GM12864 (cell line): ENCODE data around the gene TNS2.
A peak's percentile ranks its signal among the peaks of the same experiment; 100 is the strongest.

Experiments used
- DNase-seq: peaks from one replicate; pipeline ENCODE4 v3.0.0-alpha.2; 2011; ENCODE audit warnings: low read depth
- H3K4me3 ChIP-seq: 2 replicates; pipeline ENCODE4 v1.5.1; 2011; ENCODE audit warnings: mild to moderate bottlenecking, low read depth, low read length, control low read depth
- TF ChIP-seq, protein P1 (sequence below): IDR thresholded peaks from 2 replicates; pipeline ENCODE4 v1.5.1; 2011; ENCODE audit warnings: low read depth, mild to moderate bottlenecking, moderate library complexity, low read length, control low read depth, inconsistent platforms; ENCODE audit errors: missing control alignments

The TNS2 gene

DNA sequence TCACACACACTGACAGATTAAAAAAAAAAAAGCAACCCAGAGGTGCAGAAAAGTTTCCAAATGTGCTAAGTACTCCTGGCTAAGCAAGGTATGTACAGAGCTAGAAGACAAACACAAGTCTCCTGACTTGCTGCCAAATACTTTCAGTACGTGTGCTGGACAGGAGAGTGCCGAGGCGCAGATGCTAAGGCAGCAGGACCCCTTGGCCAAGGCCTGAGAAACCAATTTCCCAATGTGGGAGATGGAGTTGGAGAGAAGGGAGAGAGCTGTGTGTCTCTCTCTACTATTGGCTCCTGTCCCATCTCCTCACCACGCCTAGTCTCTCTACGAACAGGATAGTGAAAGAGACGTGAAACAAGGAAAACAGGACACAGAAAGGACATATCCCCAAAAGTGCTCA, 24.0 kb downstream of the TNS2 start:
- H3K4me3 ChIP-seq = no peak overlapping the region
- DNase-seq = no peak
- TF ChIP-seq, protein P1, sequence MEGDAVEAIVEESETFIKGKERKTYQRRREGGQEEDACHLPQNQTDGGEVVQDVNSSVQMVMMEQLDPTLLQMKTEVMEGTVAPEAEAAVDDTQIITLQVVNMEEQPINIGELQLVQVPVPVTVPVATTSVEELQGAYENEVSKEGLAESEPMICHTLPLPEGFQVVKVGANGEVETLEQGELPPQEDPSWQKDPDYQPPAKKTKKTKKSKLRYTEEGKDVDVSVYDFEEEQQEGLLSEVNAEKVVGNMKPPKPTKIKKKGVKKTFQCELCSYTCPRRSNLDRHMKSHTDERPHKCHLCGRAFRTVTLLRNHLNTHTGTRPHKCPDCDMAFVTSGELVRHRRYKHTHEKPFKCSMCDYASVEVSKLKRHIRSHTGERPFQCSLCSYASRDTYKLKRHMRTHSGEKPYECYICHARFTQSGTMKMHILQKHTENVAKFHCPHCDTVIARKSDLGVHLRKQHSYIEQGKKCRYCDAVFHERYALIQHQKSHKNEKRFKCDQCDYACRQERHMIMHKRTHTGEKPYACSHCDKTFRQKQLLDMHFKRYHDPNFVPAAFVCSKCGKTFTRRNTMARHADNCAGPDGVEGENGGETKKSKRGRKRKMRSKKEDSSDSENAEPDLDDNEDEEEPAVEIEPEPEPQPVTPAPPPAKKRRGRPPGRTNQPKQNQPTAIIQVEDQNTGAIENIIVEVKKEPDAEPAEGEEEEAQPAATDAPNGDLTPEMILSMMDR = no peak

DNA sequence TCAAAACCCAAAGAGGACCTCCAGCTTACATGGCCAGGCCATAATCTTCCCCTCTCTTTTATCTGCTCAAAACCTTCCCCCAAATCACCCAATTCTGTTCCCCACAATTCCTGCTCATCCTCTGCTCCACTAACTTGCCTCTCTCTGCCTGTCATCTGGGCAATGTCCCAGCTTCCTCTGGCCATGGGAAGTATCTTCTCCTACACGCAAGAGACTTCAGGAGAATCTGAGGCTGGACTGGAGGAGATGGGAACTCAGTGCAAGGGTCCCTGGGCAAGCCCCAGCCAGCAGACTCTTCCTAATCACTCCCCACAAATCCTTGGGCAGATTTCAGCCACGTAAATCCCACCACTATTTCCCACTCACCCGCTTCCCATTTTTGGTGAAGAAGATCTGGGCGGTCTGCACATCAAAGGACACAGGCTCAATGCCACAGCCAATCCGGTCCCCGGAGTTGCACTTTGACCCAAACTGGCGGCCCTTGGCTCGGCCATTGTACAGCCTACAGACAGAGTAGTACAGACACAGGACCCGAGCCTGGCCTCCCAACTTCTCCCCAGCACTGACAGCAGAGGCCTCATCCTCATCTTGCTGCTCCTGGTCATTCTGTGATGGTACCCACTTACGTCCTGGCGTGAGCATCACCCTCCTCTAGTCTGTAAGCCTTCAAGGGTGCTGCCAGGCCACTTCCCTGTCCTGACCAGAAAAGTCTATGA, 24.6 kb downstream of the TNS2 start:
- TF ChIP-seq, protein P1 = no peak
- no peak overlapping the region for H3K4me3 ChIP-seq
- DNase-seq = no peak

DNA sequence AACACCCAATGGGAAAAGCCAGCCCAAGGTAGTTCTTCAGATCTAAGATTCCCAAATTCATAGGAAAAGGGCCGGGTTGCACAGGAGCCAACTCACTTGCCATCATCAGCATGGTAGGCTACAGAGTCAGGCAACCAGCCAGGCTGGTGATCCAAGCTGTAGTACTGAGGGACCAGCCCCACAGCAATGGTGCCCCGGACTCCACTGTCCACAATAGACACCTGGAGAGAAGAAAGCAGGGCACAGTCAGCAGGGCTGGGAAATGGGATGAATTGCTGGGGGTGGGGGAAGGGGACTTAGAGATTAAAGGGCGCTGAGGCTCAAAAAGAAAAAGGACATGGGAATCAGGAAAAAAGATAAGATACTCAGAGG, 25.1 kb downstream of the TNS2 start:
- DNase-seq = no peak
- TF ChIP-seq, protein P1 = no peak
- H3K4me3 ChIP-seq = no peak overlapping the region

DNA sequence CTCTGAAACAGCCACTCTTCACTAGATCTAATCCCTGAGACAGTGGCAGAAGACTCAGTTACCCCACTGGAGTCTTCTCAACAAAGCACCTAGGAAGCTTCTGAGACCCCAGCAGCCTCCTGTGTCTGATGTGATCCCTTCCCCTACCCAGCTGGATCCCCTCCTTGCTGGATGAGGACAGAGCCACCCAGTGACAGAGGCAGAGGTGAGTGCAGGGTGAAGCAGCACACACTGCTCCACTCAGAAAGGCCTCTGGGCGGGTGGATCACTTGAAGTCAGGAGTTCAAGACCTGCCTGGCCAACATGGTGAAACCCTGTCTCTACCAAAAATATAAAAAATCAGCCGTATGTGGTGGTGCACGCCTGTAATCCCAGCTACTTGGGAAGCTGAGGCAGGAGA, 26.6 kb downstream of the TNS2 start:
- TF ChIP-seq, protein P1 = no peak
- no peak for DNase-seq

DNA sequence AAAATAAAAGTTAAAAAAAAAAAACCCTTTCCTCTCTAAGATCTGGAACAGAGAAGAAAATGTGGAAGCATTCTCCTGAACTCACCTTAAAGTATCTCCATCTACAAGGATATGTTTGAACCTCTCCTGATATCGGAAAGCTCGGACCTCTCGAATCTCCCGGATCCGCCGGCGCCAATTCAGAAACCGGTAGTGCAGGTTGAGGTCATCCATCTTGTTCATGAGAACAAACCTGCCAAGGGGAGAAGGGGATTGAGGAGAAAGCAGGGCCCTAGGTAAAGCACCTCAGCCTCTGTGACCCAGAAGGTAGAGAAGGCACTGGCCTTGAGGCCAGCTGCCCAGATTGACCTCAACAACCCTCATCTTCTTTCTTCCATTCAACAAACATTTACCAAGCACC, 27.2 kb downstream of the TNS2 start:
- no peak for DNase-seq
- no peak overlapping the region for H3K4me3 ChIP-seq
- TF ChIP-seq, protein P1 = no peak

More for the DNA sequence above, 26.6 kb downstream of the TNS2 start:
- no peak overlapping the region for H3K4me3 ChIP-seq

DNA sequence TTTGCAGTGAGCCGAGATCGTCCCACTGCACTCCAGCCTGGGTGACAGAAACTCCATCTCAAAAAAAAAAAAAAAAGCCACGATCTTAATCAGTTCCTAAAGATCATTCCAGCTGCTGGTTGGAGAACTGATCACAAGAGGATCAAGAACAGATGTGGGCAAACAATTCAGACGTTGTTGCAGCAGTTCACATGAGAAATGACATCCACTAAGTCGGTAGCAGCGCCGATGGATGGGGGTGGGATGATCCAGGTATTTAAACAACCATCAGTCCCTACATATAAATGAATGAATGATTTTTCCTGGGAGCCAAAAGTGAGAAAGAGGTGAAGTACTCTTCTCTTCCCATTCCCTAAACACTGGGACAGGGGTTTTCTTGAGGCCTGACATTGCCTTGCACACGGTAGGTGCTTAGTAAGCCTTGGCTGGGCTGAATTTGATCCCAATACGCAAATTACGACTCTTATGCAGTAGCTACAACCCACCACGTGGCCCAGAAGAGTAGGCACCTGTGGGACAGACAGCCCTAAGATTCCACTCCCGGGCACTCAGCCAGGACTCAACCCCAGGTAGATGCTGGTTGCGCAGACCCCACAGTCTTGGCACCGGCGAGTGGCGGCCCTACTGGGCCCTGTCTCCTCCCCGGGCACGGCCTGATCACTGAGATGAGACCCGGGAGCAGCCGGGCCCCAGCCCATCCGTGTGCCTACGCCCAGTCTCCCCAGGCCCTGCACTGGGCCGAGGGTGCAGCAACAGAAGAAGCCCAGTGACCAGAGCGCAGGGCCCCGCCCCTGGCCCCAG, 28.8 kb downstream of the TNS2 start:
- TF ChIP-seq, protein P1 = peak; percentile 22
- DNase-seq = peak; percentile 21
- H3K4me3 ChIP-seq = peak overlapping the region; percentile 76
